Ecto neural progenitor cell (in vitro differentiated cells): Measurements from ENCODE around the gene EP400.
"Not testable (repeated sequence)": the region's sequence is repeated elsewhere in the genome, so short reads cannot be mapped to it uniquely, and the experiment has no call there.

ENCODE experiments used
- DNase-seq: peaks from one replicate; pipeline ENCODE4 v3.0.0-alpha.2; 2018; ENCODE audit warnings: low spot score

Gene EP400

DNA sequence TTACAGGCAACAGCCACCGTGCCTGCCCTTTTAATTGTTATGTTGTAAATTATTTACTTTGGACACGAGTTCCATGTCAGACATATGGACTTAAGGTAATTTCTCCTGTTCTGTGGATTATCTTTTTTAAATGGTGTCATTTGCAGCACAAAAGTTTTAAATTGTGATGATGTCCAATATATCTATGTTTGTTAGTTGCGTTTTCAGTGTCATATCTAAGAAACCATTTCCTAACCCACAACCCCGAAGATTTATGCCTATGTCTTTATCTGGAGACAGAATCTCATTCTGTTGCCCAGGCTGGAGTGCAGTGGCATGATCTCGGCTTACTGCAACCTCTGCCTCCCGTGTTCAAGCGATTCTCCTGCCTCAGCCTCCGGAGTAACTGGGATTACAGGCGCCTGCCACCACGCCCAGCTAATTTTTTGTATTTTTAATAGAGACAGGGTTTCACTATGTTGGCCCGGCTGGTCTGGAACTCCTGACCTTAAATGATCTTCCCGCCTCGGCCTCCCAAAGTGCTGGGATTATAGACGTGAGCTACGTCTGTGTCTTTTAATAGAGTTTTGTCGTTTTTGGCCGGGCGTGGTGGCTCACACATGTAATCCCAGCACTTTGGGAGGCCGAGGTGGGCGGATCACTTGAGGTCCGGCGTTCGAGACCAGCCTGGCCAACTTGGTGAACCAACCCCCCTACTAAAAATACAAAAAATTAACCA lies 870 bp upstream of the EP400 start:
- DNase-seq: peak; percentile 2

GRCh38 chr12:131950182-131950913 lies 606 bp downstream of the EP400 start:
- DNase-seq: no peak

DNA sequence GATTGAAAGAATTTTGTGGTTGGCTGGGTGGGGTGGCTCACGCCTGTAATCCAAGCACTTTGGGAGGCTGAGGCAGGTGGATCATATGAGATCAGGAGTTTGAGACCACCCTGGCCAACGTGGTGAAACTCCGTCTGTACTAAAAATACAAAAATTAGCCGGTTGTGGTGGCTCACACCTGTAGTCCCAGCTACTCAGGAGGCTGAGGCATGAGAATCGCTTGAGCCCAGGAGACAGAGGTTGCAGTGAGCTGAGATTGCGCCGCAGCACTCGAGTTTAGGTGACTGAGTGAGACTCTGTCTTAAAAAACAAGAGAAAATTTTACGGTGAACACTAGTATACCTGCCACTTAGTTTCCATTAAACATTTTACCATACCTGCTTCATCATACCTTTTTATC lies 4.1 kb downstream of the EP400 start:
- not testable (repeated sequence) for DNase-seq

DNA sequence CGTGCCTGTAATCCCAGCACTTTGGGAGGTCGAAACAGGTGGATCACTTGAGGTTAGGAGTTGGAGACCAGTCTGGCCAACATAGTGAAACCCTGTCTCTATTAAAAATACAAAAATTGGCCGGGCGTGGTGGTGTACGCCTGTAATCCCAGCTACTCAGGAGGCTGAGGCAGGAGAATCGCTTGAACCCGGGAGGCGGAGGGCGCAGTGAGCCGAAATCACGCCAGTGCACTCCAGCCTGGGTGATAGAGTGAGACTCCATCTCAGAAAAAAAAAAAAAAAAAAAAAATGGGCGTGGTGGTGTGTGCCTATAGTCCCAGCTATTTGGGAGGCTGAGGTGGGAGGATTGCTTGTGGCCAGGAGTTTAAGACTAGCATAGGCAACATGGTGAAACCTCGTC lies 4.7 kb downstream of the EP400 start:
- not testable (repeated sequence) for DNase-seq

GRCh38 chr12:131959116-131959515 lies 9.4 kb downstream of the EP400 start:
- DNase-seq: no peak

- DNase-seq: no peak
Measured at GRCh38 chr12:131959641-131960589, 10.2 kb downstream of the EP400 start.

GRCh38 chr12:131960590-131961325 lies 11.0 kb downstream of the EP400 start:
- not testable (repeated sequence) for DNase-seq

DNA sequence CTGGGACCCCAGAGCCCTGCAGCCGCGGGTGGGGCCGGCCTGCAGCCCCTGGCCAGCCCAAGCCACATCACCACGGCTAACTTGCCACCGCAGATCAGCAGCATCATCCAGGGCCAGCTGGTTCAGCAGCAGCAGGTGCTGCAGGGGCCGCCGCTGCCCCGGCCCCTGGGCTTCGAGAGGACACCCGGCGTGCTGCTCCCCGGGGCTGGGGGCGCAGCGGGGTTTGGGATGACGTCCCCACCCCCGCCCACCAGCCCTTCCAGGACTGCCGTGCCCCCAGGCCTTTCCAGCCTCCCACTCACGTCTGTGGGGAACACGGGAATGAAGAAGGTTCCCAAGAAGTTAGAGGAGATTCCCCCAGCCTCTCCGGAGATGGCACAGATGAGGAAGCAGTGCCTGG lies 11.6 kb downstream of the EP400 start:
- not testable (repeated sequence) for DNase-seq

GRCh38 chr12:131962069-131962468 lies 12.3 kb downstream of the EP400 start:
- DNase-seq: no peak

DNA sequence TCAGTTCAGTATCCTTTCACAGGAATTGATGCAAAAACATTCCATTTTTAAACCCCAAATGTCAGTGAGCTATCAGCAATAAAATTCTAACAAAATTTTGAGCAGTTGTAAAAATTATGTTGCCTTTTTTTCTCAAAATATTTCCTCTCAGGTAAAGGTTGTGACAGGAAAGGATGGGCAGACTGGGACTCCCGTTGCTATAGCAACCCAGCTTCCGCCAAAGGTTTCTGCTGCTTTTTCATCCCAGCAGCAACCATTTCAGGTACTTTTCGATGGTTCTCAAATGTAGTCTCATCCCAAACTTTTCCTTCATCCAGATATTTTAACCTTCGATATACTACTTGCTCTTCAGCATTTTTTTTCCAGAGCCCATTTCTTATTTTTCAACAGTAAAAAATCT lies 13.6 kb downstream of the EP400 start:
- DNase-seq: no peak

- no peak for DNase-seq
Measured at GRCh38 chr12:131965073-131965472, 15.3 kb downstream of the EP400 start.

- DNase-seq: no peak
Measured at GRCh38 chr12:131971226-131971625, 21.5 kb downstream of the EP400 start.

DNA sequence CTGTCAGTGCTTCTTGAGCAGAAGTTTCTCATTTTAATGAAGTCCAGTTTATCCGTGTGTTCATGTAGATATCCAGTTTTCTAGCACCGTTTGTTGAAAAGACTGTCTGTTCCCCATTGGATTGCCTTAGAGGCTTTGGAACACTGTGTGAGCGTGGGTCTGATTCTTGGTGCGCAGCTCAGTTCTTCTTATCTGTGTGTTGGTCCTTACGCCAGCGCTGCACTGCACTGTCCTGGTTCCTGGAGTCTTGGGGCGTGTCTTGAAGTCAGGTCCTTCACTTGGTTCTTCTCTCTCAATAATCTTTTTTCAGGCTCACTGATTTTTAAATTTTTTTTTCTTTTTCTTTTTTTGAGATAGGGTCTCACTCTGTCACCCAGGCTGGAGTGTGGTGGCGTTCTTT lies 25.5 kb downstream of the EP400 start:
- DNase-seq: peak; percentile 34

- no peak for DNase-seq
Measured at GRCh38 chr12:131979606-131980005, 29.9 kb downstream of the EP400 start.

- no peak for DNase-seq
Measured at GRCh38 chr12:131980263-131980662, 30.5 kb downstream of the EP400 start.

DNA sequence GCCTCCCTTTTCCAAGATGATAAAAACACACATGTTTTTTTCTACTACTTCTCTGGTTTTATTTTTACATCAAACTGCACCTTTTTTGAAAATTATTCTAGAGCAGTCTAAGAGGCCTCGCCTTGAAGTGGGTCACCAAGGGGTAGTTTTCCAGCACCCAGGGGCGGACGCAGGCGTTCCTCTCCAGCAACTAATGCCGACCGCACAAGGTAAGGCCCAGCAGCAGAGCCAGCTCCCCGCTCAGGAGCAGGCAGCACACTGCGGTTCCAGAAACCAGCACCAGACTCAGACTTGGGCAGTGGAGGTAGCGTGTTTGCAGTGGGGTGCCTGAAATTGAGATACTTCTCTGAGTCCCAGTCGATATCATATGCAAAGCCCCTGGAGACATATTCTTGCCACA lies 31.6 kb downstream of the EP400 start:
- no peak for DNase-seq

DNA sequence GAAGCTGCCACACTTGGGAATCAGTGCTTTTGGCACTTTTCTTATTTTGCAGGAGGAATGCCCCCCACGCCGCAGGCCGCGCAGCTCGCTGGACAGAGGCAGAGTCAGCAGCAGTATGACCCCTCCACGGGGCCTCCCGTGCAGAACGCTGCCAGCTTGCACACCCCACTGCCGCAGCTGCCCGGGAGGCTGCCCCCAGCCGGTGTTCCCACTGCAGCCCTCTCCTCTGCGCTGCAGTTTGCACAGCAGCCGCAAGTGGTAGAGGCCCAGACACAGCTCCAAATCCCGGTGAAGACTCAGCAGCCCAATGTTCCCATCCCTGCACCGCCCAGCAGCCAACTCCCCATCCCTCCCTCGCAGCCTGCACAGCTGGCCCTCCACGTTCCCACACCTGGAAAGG lies 32.3 kb downstream of the EP400 start:
- DNase-seq: no peak

DNA sequence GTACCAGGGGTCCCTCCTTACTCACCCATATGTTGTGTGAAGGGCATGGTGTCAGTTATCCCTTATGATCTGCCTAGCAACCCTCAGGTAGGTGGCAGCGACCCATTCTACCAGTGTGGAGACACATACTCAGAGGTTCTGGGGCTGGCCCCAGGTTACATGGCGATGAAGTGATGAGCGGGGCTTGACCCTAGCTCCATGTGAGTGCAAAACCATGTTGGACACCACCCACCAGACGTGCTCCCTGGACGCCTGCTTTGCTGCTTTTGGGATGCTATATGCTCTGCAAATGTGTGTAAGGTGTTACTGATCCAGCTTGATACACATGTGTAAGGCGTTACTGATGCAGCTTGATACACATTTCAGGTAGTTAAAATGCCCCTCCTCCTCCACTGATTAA lies 33.3 kb downstream of the EP400 start:
- no peak for DNase-seq

- DNase-seq: no peak
Measured at GRCh38 chr12:131983554-131983953, 33.8 kb downstream of the EP400 start.

DNA sequence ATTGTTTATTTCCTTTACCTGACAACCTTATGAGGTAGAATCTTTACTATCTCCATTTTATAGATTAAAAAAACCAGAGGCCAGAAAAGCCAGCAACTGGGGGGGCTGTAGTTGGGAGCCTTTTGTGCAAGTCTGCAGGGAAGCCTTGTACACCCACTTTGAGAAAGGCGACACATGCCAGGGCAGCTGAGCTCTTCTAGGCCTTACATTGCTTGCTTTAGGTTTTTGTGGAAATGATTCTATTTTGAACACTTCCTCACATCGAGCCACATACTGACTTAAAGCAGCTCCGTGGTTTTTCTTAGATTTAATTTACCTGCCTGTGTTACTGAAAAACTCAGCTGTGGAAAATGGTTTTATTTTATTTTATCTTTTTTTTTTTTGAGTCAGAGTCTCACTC lies 34.6 kb downstream of the EP400 start:
- no peak for DNase-seq

DNA sequence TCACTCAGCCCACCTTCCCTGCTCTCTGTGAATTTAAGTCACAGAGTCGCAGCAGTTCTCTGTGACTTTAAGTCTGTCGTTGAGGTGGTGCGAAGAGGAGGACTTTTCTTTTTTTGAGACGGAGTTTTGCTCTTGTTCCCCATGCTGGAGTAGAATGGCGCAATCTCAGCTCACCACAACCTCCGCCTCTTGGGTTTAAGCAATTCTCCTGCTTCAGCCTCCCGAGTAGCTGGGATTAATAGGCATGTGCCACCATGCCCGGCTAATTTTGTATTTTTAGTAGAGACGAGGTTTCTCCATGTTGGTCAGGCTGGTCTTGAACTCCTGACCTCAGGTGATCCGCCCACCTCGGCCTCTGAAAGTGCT lies 35.8 kb downstream of the EP400 start:
- DNase-seq: not testable (repeated sequence)

DNA sequence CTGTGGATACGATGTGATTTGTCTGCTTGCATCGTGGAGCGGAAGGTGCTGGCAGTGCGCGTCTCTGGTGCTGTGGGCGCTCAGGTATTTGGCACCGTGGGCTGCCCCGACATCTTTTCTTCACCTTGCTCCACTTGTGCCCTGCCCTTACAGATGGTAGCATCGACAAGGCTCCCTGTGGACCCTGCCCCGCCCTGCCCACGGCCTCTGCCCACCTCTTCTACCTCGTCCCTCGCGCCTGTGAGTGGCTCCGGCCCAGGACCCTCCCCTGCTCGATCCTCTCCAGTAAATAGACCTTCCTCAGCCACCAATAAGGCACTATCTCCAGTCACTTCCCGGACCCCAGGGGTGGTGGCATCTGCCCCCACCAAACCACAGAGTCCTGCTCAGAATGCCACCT lies 36.6 kb downstream of the EP400 start:
- no peak for DNase-seq
